GM13976 (cell line): ENCODE results near the gene KLHL3.

Source experiments
- DNase-seq: peaks from one replicate; pipeline ENCODE4 v3.0.0; 2012; ENCODE audit warnings: low spot score
- in situ Hi-C: fragments of 300-500 bp; cut with MboI; formaldehyde crosslinking; loops from one replicate; pipeline ENCODE4 v1.12.0; 2022; ENCODE audit warnings: low sequenced_read_pairs, mixed read lengths, inconsistent platforms; ENCODE audit not compliant: unreplicated experiment
- TF ChIP-seq, protein P1 (sequence below): IDR thresholded peaks from 2 replicates; pipeline ENCODE4 v1.5.1; 2012; ENCODE audit warnings: borderline replicate concordance, mild to moderate bottlenecking; ENCODE audit not compliant: insufficient read depth; ENCODE audit errors: extremely low read depth, missing control alignments, control extremely low read depth

KLHL3 gene

DNA sequence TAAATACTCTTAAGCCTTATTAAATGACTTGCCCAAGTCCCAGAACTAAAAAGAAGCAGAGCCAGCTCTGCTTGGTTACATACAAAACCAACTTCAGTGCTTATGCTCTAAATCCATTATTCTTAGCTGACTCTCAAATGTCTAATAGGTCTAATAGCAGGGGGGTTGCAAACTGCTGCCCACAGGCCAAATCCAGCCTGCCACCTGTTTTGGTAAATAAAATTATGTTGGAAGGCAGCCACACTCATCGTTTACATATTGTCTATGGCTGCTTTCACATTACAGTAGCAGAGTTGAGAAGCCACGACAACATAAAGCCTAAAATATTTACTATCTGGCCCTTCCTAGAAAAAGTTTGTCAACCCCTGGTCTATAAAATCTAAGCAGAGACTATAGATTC lies 69.0 kb downstream of the KLHL3 start:
- in situ Hi-C loops: no loop called here

GRCh38 chr5:137666461-137666850 lies 69.4 kb downstream of the KLHL3 start:
- in situ Hi-C loops: no loop called here
- DNase-seq: no peak
- TF ChIP-seq, protein P1, sequence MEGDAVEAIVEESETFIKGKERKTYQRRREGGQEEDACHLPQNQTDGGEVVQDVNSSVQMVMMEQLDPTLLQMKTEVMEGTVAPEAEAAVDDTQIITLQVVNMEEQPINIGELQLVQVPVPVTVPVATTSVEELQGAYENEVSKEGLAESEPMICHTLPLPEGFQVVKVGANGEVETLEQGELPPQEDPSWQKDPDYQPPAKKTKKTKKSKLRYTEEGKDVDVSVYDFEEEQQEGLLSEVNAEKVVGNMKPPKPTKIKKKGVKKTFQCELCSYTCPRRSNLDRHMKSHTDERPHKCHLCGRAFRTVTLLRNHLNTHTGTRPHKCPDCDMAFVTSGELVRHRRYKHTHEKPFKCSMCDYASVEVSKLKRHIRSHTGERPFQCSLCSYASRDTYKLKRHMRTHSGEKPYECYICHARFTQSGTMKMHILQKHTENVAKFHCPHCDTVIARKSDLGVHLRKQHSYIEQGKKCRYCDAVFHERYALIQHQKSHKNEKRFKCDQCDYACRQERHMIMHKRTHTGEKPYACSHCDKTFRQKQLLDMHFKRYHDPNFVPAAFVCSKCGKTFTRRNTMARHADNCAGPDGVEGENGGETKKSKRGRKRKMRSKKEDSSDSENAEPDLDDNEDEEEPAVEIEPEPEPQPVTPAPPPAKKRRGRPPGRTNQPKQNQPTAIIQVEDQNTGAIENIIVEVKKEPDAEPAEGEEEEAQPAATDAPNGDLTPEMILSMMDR: no peak

More for the DNA sequence above, 69.0 kb downstream of the KLHL3 start:
- DNase-seq: no peak
- TF ChIP-seq, protein P1: no peak

DNA sequence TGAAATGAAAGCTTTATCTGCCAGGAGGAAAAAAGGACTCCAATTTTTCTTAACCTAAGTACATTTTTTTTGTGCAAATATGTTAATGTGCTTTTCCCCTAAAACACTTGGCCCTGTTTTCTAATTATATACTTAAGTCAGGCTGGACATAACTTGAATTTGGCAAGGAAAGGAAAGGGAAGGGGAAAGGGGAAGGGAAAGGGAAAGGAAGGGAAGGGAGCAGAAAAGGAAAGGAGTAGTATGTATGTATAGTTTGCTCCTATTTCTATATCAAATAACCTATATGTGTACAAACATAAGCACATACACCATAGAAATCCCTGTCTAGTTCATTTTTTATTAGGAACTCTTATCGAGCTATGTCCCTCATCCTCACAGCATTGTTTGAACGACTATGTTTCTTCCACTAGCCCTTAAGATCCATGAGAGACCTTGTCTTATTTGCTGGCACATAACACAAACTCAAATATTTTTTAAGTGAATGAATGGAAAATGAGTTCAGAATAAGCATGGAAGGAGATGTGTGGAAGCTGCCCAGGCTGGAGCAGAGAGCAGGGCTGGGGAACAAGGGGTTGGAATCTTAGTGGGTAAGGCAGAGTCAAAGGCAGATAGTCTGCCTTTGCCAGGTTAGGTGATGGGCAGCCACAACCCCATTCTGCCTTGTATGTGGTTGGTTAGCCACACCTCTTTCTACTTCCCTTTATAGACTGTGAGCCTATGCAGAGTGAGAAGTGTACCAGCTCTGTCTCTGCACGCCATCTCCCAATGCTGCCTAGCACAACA lies 70.0 kb downstream of the KLHL3 start:
- TF ChIP-seq, protein P1: no peak
- in situ Hi-C loops: no loop called here
- peak; percentile 44 for DNase-seq

DNA sequence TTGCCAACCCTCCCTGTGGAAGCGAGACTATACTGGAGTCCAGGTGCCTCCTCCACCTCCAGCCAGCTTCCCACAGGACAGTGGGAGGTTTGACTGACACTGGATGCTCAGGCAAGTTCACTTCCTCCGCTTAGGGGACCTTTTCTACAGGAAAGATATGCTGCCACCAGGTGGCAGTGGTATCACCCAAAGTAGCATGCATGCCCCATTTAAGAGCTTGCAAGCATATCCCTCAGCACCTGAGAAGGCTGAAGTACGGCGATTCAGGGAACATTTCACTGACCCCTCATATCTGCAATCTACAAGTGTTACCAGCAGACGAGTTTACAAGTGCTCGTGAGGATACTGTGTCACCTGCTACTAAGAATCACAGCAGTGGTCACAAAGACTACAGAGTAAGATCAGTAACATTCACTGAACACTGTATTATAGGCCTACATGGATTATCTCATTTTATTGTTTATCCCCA lies 75.5 kb downstream of the KLHL3 start:
- in situ Hi-C loops: no loop called here
- DNase-seq: peak; percentile 62
- TF ChIP-seq, protein P1: peak; percentile 65

DNA sequence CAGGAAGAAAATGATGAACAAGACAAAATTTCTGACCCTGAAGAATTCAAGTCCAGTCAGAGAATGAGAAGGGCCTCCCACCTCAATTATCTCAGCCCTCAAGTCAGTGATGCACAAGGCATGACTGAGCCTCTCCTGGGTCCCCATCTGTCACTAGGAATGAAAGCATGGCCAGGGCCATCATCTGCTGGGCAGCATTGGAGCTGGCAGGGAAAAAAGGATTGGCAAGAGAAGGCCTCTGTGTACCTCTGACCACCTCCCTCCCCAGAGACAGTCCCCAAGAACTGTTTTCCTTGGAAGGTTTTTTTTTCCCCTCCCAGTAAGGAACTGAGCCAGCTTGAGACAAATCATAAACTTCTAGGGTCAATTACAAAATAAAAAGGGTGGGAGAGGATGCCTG lies 76.7 kb downstream of the KLHL3 start:
- TF ChIP-seq, protein P1: no peak
- in situ Hi-C loops: loop anchor here (10.0 kb wide), 1 partner anchor 86 kb away; no protein-coding TSS in a partner anchor
- DNase-seq: no peak

- TF ChIP-seq, protein P1: no peak
- DNase-seq: no peak
- in situ Hi-C loops: loop anchor here (10.0 kb wide), 1 partner anchor 86 kb away; no protein-coding TSS in a partner anchor
Observed at GRCh38 chr5:137658324-137658723, 77.6 kb downstream of the KLHL3 start.
